Fibroblast of peridontal ligament (primary cell): ENCODE measurements around the gene PLCL2.

Experiments
- DNase-seq: peaks from one replicate; pipeline ENCODE4 v3.0.0-alpha.2; 2010; ENCODE audit errors: extremely low read depth

Gene PLCL2

DNA sequence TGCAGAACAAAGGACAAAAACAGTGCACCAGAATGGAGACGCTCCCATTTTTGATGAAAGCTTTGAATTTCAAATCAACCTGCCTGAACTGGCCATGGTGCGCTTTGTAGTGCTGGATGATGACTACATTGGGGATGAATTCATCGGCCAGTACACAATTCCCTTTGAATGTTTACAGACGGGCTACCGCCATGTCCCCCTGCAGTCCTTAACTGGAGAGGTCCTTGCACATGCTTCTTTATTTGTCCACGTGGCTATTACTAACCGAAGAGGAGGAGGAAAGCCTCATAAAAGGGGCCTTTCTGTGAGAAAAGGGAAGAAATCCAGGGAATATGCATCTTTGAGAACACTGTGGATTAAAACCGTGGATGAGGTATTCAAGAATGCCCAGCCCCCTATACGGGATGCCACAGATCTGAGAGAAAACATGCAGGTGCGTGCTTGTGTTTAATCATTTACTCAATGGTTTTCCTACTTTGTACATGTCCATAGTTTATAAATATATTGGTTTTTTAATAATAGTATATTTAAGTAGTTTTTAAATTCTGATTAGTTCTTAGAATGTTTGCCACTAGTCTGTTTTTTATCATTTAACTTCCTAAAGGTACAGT, 127.1 kb downstream of the PLCL2 start:
- DNase-seq: no peak

DNA sequence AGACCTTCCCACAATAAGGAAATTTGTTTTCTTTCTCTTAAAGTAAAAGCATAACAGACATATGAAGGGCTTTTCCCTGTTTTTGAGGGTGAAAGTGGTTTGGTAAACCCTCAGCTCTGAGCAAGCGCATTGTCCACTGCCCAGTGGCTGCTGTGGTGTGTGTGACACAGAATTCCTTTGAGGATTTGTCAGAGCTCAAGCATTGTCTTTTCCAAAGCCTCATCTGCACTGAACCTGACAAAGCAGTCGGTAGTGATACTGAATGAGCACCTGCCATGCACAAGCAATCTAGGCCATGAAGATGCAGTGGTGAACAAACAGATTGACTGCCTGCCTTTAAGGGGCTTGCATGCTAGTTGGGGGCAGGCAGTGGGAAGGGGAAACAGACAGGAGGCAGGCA, 128.3 kb downstream of the PLCL2 start:
- DNase-seq: no peak

DNA sequence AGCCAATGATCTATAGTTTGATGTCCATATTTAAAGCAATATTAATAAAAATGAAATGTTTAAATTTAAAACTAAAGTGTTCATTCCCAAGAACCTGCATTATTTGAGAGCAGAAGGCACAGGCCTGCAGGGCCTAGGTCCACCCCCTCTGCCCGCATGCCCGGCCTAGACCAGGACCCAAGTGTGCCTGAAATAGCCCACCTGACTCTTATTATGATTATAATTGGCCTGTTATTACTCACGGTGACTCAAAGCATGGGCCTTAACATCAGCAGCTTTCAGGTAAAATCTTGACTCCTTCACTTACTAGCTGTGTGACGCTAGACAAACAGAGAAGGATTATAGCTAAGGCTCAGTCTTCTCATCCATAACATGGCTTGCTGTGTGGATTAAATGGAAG, 128.8 kb downstream of the PLCL2 start:
- no peak for DNase-seq

DNA sequence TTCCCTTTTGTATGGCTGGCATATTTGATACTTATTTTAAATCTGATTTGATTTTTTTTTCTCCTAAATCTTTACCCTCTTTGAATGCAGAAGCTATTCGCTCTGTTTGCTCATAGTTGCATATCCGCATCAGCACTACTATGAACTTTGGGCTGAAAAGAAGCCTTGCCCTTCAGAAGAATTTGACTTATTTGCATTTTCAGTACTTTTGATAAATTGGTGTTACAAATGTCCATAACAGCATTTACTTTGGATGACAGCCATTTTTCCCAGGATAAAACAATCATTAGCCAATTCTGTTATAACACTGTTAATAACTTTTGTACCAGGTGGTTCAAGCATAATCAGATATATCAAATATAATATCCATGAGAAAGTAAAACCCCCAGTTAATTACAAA, 129.5 kb downstream of the PLCL2 start:
- no peak for DNase-seq

DNA sequence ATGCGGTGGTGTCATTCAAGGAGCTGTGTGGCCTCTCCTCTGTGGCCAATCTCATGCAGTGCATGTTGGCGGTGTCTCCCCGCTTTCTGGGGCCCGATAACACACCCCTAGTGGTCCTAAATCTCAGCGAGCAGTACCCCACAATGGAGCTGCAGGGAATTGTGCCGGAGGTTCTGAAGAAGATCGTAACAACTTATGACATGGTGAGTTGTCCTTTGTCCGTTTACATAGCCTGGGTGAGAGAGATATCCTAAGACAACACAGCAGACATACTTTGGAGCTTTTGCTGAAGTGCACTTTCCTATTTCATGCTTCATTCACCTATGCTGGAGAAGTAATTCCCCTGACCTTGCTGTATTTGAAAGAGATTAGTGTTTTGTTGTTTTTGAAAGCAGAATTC, 130.0 kb downstream of the PLCL2 start:
- DNase-seq: no peak

DNA sequence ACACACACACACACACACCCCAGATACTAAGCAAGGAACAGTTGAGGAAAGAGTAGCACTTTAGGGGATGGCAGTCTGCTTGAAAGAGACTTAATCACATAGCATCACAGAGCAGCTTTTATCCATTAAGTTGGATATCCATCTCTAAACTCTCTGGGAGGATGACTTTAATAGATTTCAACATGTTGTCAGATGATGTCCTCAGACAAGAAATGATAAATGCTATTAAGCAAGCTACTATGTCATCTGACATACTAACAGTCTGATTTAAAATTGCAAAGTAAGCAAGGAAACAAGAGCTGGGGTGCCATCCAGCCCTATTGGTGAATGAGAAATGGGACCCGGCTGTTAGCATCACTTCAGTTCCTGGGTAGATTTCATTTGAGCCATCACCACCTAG, 136.9 kb downstream of the PLCL2 start:
- no peak for DNase-seq

DNA sequence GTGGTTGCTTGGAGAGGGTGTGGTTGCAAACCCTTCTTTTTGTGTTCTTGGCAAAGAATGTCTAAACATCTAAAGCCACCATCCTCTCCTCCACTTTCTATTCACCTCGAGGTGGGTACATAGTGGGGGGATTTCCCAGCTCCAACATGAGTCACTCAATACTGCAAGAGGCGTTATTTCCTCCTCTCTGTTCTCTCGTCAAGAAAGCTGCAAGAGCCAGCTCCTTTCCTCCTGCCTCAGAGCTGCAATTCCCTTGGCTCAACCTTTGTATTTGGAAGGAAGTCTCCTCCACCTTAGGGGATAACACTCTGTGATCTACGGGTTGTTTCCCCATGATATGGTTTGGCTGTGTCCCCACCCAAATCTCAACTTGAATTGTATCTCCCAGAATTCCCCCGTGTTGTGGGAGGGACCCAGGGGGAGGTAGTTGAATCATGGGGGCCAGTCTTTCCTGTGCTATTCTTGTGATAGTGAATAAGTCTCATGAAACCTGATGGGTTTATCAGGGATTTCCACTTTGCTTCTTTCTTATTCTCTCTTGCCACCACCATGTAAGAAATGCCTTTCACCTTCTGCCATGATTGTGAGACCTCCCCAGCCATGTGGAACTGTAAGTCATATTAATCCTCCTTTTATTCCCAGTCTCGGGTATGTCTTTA, 138.4 kb downstream of the PLCL2 start:
- no peak for DNase-seq

DNA sequence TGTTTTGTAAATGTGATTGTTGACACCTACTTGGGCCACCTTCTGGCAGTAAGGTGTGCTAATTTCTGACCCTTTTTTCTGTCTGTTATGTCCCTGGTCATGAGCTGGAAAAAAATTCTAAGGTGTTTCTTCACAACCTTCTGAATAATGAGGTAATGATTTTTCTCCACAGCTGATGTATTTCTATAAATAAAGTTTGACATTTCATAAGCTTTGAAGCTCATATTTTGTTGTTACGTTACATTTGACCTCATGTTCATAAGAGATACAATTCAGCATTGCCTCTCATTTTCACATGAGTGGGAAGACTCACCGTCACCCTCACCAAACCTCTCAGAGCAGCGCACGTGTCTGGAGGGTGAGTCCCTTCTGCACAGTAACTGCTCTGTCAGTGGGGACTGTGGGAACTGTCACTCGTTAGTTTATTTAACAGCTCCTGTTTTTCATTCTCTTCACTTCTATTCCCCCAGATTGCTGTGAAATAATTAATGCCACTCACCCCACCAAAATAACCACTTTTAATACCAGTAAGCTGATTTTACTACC, 140.9 kb downstream of the PLCL2 start:
- DNase-seq: no peak

DNA sequence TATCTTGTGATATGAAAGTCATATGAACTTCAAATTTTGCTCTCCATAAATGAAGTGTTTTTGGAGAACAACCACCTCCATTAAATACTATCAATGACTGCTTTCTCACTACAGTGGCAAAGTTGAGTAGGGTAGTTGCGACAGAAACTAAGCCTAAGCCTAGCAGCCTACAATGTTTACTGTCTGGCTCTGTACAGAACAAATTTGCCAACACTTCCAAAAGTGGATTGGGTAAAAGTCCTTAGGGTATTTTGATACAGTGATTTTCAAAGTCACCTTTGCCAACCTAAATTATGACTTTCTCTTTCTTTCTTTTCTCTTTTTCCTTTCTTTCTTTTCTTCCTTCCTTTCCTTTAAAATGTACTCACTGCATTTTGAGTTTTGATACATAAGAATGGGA, 142.6 kb downstream of the PLCL2 start:
- DNase-seq: peak; percentile 46

DNA sequence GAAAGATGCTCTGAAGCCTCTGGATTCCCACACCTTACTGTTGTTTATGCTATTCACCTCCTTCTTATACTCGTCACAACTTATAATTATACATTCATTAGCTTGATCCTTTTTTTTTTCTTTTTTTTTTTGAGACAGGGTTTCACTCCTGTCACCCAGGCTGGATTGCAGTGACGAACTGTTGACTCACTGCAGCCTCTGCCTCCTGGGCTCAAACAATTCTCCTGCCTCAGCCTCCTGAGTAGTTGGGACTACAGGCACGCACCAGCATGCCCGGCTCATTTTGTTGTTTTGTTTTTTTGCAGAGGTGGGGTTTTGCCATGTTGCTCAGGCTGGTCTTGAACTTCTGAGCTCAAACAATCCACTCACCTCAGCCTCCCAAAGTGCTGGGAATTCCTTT, 143.6 kb downstream of the PLCL2 start:
- no peak for DNase-seq

DNA sequence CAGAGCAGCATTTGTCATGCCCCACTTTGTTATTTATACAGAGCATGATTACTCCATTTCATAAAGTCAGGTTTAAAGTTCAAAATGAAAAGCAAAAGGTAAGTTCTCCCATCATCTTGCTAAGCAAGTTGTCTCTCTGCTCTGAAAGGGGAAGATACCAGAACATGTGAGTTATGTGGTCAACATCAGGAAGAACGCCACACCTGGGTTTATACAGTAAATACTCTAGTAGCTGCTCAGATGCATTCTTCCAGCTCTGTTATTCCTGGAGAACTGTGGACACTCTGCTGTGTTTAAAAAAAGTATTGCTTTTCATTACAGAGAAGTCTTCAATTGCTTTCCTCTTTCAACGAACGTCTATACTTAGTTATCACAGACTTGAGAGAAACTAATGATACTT, 145.7 kb downstream of the PLCL2 start:
- DNase-seq: no peak

DNA sequence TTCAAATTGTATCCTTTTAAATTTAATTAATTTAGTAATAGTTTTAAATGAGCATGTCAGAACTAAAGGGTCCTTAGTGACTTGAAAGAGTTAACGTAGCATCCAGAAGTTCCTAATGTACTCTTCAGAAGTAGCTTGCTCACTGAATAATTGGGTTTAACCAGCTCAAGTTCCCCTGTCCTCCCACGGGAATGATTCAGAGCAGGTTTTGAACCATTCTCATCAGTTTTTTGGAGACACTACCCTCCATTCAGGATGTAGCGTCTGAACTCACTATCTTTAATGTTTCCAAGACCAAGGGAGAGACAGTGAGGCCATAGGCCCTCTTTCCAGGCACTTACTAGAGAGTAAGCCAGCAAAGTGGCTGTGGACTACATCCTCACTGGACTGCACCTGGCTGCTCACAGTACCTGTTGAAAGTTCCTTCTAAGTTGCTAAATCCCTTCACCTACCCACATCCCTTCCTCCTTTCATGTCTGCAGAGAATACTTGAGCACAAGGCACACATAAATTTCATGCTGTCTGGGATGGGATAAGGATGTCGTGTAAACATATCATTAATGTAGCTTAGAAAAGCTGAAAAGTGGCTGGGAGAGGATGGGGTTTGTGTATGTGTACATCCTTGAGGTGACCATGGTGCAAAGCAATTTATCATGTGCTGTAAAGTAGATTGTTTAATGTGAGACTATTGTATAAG, 146.3 kb downstream of the PLCL2 start:
- DNase-seq: no peak

DNA sequence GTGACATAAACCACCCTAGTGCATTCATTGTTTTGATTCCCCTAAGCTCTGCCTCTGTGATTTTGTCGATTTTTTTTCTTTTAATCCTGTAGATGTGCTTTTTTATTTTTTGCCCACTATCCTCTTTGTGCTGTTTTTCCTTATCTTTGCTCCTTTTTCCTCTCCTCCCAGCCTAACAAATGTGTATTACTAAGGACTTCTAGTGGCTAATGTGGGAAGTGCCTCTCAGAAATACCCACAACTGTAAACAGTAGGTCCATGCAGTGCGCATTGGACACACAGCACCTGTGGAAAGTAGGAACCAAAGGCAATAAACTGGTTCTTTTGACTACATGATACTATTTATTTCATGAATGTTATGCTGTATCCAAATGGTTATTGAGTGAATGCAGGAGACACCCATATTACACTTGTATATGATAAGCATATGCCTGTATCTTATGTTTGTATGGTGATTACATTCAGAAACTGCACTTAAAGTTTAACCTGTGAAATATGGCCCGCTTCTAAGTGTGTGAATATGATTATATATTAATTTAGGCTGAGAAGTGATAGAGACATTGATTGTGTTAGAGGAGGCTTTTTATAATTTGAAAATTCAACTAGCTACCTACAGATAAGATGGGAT, 147.8 kb downstream of the PLCL2 start:
- DNase-seq: peak; percentile 70

DNA sequence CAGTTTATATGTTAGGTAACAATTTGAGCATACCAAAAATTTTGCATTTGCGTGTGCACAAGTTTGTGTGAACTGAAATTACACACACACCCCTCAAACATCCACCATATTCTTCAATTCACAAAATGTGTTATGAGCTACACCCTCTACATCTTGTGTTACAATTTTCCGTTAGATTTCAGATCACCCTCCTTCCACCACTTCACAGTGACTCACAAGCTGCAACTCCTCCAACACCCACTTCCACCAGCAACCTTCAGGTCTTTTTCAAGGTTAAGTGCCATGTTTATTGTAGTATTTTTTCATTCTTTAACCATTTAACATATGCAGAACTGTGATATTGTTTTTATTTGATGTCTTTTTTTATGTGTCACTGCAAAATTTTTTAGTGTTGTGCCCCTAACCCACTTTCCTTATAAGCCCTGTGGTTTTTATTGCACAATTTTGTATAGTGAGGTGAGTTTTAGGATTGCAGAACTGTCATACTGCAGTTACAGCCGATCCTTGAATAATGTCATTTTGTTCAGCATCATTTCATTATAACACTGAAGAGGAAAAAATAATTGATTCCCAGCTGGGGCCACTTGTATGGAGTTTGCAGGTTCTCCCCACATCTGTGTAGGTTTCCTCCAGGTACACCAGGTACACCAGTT, 148.9 kb downstream of the PLCL2 start:
- DNase-seq: peak; percentile 26

DNA sequence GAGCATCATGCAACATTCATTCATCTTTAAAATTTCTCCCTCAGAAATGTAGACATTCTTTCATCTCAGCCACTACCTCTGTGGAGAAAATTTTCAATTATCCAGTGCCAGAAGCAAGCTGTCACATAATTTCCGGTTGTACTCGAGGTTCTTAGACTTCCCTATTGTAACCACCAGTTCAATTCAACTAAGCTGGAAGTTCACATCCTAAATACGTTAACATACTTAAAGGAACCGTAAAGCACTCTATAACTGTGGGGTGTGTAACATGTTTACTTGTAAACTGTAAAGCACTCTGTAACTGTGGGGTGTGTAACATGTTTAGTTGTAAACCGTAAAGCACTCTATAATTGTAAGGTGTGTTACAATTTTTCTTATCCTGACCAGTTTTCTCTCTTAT, 150.3 kb downstream of the PLCL2 start:
- no peak for DNase-seq

DNA sequence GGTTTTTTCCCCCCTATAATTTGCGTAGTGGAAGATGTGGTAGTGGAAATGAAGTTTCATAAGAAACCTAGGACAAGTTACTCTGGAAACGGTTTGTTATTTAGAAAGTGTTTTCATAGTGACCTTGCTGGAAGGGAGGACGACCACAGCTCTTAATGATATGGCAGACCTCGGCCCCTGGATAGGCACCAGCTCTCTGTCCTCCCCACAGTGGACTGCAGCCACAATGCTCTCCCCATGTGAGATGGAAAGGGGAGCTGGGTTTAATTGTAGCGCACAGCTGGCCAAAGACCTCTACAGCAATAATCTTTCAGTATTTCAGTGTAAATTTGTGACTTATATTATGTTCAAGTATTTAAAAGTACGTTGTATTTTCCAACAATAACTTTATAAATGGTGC, 151.2 kb downstream of the PLCL2 start:
- no peak for DNase-seq

DNA sequence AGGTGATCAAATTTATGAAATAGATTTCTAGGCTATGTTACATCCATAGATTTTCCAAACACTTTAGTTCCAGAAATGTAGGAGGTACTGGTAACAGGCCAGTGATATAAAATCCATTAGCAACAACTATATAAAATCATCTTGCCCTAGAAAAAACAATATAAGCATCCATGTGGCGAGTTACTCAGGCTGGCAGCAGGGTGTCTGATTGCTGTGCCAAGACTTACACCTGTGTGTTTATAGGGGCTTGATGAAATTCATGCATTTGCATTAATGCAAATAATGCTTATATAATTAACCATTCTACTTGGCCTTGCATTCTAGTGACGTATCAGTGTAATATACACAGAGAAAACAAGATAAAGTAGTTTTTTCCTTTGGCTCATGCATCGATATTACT, 153.4 kb downstream of the PLCL2 start:
- DNase-seq: no peak

DNA sequence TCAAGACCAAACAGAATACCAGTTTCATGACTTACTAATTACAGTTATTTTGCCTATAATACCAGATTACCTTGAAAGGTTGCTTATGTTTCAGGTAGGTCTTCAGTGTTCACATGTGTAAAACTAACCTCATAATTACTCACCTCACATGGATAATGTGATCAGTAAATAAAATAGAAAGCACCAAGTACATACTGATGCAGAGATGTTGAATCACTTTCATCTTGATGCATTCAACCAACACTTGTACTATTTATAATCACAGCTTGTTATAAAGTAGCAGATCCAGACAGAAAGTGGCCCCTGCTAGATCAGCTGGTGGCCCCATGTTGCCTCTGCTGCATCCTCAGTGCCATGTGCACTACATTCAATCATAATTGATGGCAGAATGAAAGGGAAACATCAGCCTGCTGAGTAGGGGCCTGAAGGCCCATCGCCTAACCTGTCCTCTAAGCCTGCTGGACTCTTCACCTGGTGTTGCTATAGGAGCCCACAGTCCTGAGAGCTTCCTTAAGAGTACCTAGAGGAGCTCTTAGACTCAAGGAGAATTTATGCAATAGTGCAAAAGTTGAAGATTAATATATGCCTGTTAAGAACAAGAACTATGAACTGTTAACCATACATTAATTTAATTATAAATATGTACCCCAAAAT, 154.3 kb downstream of the PLCL2 start:
- no peak for DNase-seq

DNA sequence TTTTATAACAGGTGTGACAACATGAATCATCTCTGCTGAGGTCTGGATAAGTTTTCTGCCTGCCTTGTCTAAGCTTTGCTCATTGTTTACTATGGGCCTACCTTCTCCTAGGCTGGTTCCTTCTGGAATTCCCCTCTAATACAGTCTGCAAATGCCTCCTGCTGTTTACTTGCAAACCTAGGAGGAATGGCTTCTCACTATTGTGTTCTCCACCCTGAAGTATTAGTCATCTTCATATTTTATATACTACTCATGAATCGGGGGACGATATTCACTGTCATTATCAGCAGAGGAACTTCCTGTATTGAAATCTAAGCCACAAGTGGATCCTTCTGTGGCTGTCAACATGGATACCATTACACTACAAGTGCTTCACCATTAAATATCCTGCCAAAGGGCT, 154.8 kb downstream of the PLCL2 start:
- peak; percentile 48 for DNase-seq

DNA sequence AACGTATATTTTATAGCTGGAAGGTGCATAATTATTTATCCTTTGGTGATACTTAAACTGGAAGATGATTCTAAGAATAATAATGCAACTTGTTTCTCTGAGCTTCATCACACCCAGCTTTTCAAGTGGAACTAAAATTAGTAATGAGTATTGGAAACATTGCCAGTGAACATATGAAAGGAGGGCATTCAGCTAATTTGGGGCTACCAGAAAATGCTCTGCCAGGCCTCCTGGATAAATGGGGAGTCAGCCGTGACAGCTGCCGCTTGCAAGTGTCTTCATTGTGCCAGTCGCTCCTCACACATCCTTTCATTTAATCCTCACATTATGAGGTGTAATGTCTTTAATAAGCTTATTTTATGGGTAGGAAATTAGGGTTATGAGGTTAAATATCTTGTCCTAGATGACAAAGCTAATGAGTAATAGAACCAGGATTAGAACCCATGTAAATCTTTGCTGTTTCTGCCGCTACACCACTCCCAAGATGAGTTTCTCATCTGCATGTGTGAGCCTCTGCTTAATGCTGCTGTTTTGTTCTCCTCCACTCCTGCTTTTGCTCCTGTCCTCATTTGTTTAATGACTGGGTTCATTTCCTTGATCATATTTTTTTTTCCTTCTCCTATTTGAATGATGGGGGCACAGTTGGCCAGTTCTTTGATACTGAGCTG, 155.7 kb downstream of the PLCL2 start:
- DNase-seq: no peak

DNA sequence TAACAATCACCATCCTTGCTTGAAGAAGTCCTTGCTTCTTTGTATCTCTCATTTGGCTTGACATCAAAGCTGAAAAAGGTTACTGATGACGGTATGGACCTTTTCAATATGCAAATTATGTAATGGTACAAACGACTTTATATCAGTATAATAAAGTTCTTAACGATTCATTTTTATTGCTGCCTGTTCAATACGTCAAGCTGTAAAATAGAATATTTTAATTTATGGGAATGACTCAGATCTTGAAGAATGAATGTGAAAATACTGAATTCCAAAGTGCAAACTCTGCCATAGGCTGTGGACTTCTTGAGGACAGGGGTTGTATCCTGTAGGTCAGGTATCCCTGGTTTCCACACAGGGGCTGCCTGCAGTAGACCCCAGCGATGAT, 156.2 kb downstream of the PLCL2 start:
- DNase-seq: no peak
